ENCODE data around the gene SORBS1.

DNA sequence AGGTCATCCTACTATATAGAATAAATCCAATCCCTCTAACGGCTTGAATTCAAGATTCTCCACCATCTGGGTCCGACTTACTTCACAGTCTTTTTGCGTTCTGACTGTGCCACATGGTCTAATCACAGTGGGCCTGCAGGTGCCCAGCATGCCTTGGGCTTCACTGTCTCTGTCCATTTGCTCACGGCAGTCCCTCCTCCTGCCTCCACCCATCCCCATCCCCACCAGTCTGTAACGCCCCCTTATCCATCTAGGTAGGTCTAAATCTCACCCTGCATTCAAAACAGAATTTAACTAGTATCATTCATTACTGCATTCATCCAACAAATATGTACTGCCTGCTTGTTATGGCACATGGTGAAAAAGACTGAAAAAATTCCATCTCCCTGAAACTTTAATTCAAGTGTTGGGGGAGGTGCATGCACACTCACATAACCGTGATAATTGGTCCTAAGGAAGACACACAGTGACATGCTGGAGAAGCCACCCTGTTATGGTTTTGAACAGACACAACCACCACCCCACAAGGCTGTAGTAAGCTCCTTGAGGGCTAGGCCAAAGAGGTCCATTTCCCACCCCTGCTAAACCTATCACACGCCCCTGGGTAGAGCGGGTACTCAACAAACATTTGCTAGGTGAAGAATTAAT lies 24.2 kb downstream of the SORBS1 start:
- no peak for TF ChIP-seq POLR2AphosphoS5 (IDR thresholded peaks at IDR 0.05; ENCODE audit: insufficient read depth, low read depth, low read length)
- TF ChIP-seq EZH2 (IDR thresholded peaks at IDR 0.05; ENCODE audit: borderline replicate concordance, low read depth, low read length, severe bottlenecking) = no peak
- TF ChIP-seq, protein P1, sequence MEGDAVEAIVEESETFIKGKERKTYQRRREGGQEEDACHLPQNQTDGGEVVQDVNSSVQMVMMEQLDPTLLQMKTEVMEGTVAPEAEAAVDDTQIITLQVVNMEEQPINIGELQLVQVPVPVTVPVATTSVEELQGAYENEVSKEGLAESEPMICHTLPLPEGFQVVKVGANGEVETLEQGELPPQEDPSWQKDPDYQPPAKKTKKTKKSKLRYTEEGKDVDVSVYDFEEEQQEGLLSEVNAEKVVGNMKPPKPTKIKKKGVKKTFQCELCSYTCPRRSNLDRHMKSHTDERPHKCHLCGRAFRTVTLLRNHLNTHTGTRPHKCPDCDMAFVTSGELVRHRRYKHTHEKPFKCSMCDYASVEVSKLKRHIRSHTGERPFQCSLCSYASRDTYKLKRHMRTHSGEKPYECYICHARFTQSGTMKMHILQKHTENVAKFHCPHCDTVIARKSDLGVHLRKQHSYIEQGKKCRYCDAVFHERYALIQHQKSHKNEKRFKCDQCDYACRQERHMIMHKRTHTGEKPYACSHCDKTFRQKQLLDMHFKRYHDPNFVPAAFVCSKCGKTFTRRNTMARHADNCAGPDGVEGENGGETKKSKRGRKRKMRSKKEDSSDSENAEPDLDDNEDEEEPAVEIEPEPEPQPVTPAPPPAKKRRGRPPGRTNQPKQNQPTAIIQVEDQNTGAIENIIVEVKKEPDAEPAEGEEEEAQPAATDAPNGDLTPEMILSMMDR (IDR thresholded peaks at IDR 0.05; ENCODE audit: extremely low read depth in 1 of 2, insufficient read depth in 1 of 2, low read depth in 1 of 2, low read length in 2 of 2) = no peak
- TF ChIP-seq, protein P2, sequence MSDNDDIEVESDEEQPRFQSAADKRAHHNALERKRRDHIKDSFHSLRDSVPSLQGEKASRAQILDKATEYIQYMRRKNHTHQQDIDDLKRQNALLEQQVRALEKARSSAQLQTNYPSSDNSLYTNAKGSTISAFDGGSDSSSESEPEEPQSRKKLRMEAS (IDR thresholded peaks at IDR 0.05; ENCODE audit: insufficient read depth, insufficient read length) = no peak
- no peak for TF ChIP-seq POLR2A (IDR thresholded peaks at IDR 0.05; ENCODE audit: low read depth, low read length)
- no peak for TF ChIP-seq MYC (IDR thresholded peaks at IDR 0.05; ENCODE audit: low read depth, low read length)
- no peak for TF ChIP-seq FOS (IDR thresholded peaks at IDR 0.05; ENCODE audit: borderline replicate concordance, insufficient read depth, low read length)
- TF ChIP-seq JUN (IDR thresholded peaks at IDR 0.05; ENCODE audit: borderline replicate concordance, insufficient read depth, insufficient read length, low read depth) = no peak

All from endothelial cell of umbilical vein (primary cell).